Ovary (tissue), 9 donors: ENCODE results near the gene CDH23. TPM values are rescaled to one million over a fixed set of nuclear protein-coding genes. Genes with fewer than 3 reads are reported as not detected.

Experiments used
- DNase-seq, 5 donors: peaks; one replicate each; pipeline ENCODE4 v3.0.0-alpha.2; 2019 to 2020
- H3K27ac ChIP-seq, 2 donors: fragments of 200-600 bp; one replicate each; pipeline versions ENCODE4 v1.5.1 to v1.8.0; 2019 to 2022
- H3K27me3 ChIP-seq: fragments of 200-600 bp; one replicate; pipeline ENCODE4 v1.8.0; 2022
- H3K36me3 ChIP-seq: fragments of 200-600 bp; sonication (generic); one replicate; pipeline ENCODE4 v1.5.1; 2019
- H3K4me1 ChIP-seq: one replicate; pipeline ENCODE4 v1.8.1; 2013; ENCODE audit warnings: mild to moderate bottlenecking, moderate library complexity; ENCODE audit not compliant: insufficient read depth
- H3K4me3 ChIP-seq: fragments of 200-600 bp; sonication (generic); one replicate; pipeline ENCODE4 v1.5.1; 2017
- H3K9me3 ChIP-seq, 2 donors: fragments of 200-600 bp in 1 of 2; sonication (generic) in 1 of 2; one replicate each; pipeline versions ENCODE4 v1.5.1 to v1.8.1; 2013 to 2019; ENCODE audit warnings: mild to moderate bottlenecking in 1 of 2, moderate library complexity in 1 of 2
- CTCF ChIP-seq, 3 donors: fragments of 450-650 bp in 2 of 3; fragments of 200-600 bp in 1 of 3; IDR thresholded peaks; one replicate each; pipeline versions ENCODE4 v1.5.1 to v1.8.0; 2016 to 2022; ENCODE audit warnings: antibody characterized with exemption in 3 of 3, mild to moderate bottlenecking in 1 of 3
- EP300 ChIP-seq: sonication (generic); formaldehyde crosslinking; IDR thresholded peaks from one replicate; pipeline ENCODE4 v1.6.1; 2017; ENCODE audit warnings: antibody characterized with exemption
- POLR2A ChIP-seq: fragments of 450-650 bp; IDR thresholded peaks from one replicate; pipeline ENCODE4 v1.6.1; 2017; ENCODE audit warnings: antibody characterized with exemption, mild to moderate bottlenecking, moderate library complexity
- WGBS, 3 donors: extraction: QIAGEN DNeasy Blood & Tissue Kit in 1 of 3; methylation state at CpG; one replicate each; pipeline versions ENCODE4 v1.1.5 to v1.1.7; 2013 to 2017; 5-methylcytosine and 5-hydroxymethylcytosine counted together
- intact Hi-C, 4 donors: fragments of 100-400 bp; cut with DNase I; formaldehyde crosslinking; loops; one replicate each; pipeline versions ENCODE4 v1.11.0 to v1.15.1; 2022 to 2023
- polyA plus RNA-seq, 2 donors: library from polyadenylated mRNA; stranded (reverse); fragments of 200-250 nt in 1 of 2; fragments of 350-450 nt in 1 of 2; fragmentation: Illumina TruSeq in 1 of 2; extraction: RNeasy Lipid Tissue Mini Kit (QIAGEN cat#74804) in 1 of 2; gene quantifications; one replicate each; pipeline ENCODE4 v1.2.3, GENCODE V29; 2013 to 2014
- total RNA-seq, 7 donors: library from RNA; depleted of rRNA in 2 of 7; stranded (reverse); fragments of >200 nt in 2 of 7; fragmentation: NEBNext Ultra II Directional in 3 of 7; extraction: Animal tissue kit (Norgen Biotek cat#: 25700) in 3 of 7; gene quantifications; one replicate each; pipeline versions ENCODE4 v1.1.0 to v1.2.4, GENCODE V29; 2016 to 2023
- donor health status: DM: no; HTN: no; CAD: no; lungs with moderate emphysema.
- donor health status: DM: no; HTN: no; CAD: no.
- donor health status: Bipolar disorder and iron deficiency.
- donor health status: DM: yes; HTN: yes; CAD: no.
- donor health status: DM: no; HTN: no; CAD: no.
- donor health status: DM: yes; HTN: yes; CAD: no.

CDH23 gene
- total and polyA plus RNA-seq, 9 donors: 7.5 to 108 (median 39.1) TPM

- Histone ChIP-seq H3K27ac (peak overlapping the region in 1 of 2 donors; percentile 93), H3K4me3 (no peak overlapping the region), H3K9me3 (no peaks in the 10 kb centered on the region), H3K4me1 (peaks cover 4% of the 10 kb centered on the region), H3K27me3 (no peaks in the 10 kb centered on the region), H3K36me3 (no peaks in the 10 kb centered on the region)
- no peak for DNase-seq
- intact Hi-C loops: loop anchor here in 2 of 4 donors (5.0 to 10.0 kb wide), 2 partner anchors 51 to 54 kb away; no protein-coding TSS in a partner anchor
- no peak for TF ChIP-seq EP300
- no peak for TF ChIP-seq POLR2A
- TF ChIP-seq CTCF (IDR thresholded peaks at IDR 0.05): no peak
- 69 to 72% (median 70%) methylated on average over 6 of the region's 6 CpGs for WGBS, 3 donors
Observed at GRCh38 chr10:71378336-71379117, 18.2 kb upstream of the CDH23 start.

GRCh38 chr10:71379118-71379766, 17.5 kb upstream of the CDH23 start:
- TF ChIP-seq EP300 (no peak), POLR2A (no peak), CTCF (IDR thresholded peaks at IDR 0.05) (no peak)
- WGBS, 3 donors: 69 to 74% (median 69%) methylated on average over 3 of the region's 3 CpGs
- Histone ChIP-seq H3K4me1 (peaks cover 4% of the 10 kb centered on the region), H3K27ac (peak overlapping the region in 1 of 2 donors; percentile 13), H3K4me3 (no peak overlapping the region), H3K27me3 (no peaks in the 10 kb centered on the region), H3K9me3 (no peaks in the 10 kb centered on the region), H3K36me3 (no peaks in the 10 kb centered on the region)
- no peak for DNase-seq
- intact Hi-C loops: loop anchor here in 2 of 4 donors (5.0 to 10.0 kb wide), 2 partner anchors 52 to 54 kb away; no protein-coding TSS in a partner anchor

GRCh38 chr10:71380841-71381240, 15.9 kb upstream of the CDH23 start:
- DNase-seq: no peak
- H3K9me3 ChIP-seq: no peaks in the 10 kb centered on the region
- no peak overlapping the region for H3K27ac ChIP-seq
- H3K4me3 ChIP-seq: no peak overlapping the region
- peaks cover 4% of the 10 kb centered on the region for H3K4me1 ChIP-seq
- H3K36me3 ChIP-seq: no peaks in the 10 kb centered on the region
- TF ChIP-seq CTCF (IDR thresholded peaks at IDR 0.05) (no peak), POLR2A (no peak), EP300 (no peak)
- H3K27me3 ChIP-seq: no peaks in the 10 kb centered on the region
- intact Hi-C loops: loop anchor here in 2 of 4 donors (5.0 to 10.0 kb wide), 2 partner anchors 391 to 434 kb away; partner anchors contain the start of gene VSIR (in 1 of the 2)
- WGBS, 3 donors: 32 to 49% (median 44%) methylated on average over 1 of the region's 1 CpG

- no peak for DNase-seq
- 90 to 92% (median 92%) methylated on average over 3 of the region's 3 CpGs for WGBS, 3 donors
- H3K36me3 ChIP-seq: no peaks in the 10 kb centered on the region
- no peak overlapping the region for H3K27ac ChIP-seq
- no peaks in the 10 kb centered on the region for H3K27me3 ChIP-seq
- H3K4me1 ChIP-seq: peaks cover 4% of the 10 kb centered on the region
- intact Hi-C loops: loop anchor here in 2 of 4 donors (5.0 to 10.0 kb wide), 2 partner anchors 391 to 433 kb away; partner anchors contain the start of gene VSIR (in 1 of the 2)
- no peaks in the 10 kb centered on the region for H3K9me3 ChIP-seq
- TF ChIP-seq EP300 (no peak), POLR2A (no peak), CTCF (IDR thresholded peaks at IDR 0.05) (no peak)
- H3K4me3 ChIP-seq: no peak overlapping the region
Observed at GRCh38 chr10:71381611-71382010, 15.1 kb upstream of the CDH23 start.
